ENCODE data around the gene PLD1.

The PLD1 gene

GRCh38 chr3:171666516-171666915 is 143.8 kb downstream of the PLD1 start:
- no peak overlapping the region for H3K27ac Mint-ChIP-seq
- no peaks in the 10 kb centered on the region for H3K9me3 Mint-ChIP-seq
- no peaks in the 10 kb centered on the region for H3K4me1 Mint-ChIP-seq (ENCODE audit: low read depth)
- peaks cover 7% of the 10 kb centered on the region for H3K27me3 Mint-ChIP-seq
- H3K36me3 Mint-ChIP-seq (ENCODE audit: low read depth): no peaks in the 10 kb centered on the region
- H3K4me3 Mint-ChIP-seq: no peak overlapping the region

- no peak overlapping the region for H3K27ac Mint-ChIP-seq
- peaks cover 7% of the 10 kb centered on the region for H3K27me3 Mint-ChIP-seq
- H3K36me3 Mint-ChIP-seq (ENCODE audit: low read depth): no peaks in the 10 kb centered on the region
- no peaks in the 10 kb centered on the region for H3K4me1 Mint-ChIP-seq (ENCODE audit: low read depth)
- no peak overlapping the region for H3K4me3 Mint-ChIP-seq
- H3K9me3 Mint-ChIP-seq: no peaks in the 10 kb centered on the region
These were observed 146.5 kb downstream of the PLD1 start for GRCh38 chr3:171663805-171664204.

GRCh38 chr3:171661484-171661883 is 148.8 kb downstream of the PLD1 start:
- H3K27me3 Mint-ChIP-seq: peaks cover 7% of the 10 kb centered on the region
- no peaks in the 10 kb centered on the region for H3K4me1 Mint-ChIP-seq (ENCODE audit: low read depth)
- H3K36me3 Mint-ChIP-seq (ENCODE audit: low read depth): no peaks in the 10 kb centered on the region
- no peak overlapping the region for H3K4me3 Mint-ChIP-seq
- no peak overlapping the region for H3K27ac Mint-ChIP-seq
- no peaks in the 10 kb centered on the region for H3K9me3 Mint-ChIP-seq

- Mint-ChIP-seq H3K9me3 (no peaks in the 10 kb centered on the region), H3K27me3 (peaks cover 7% of the 10 kb centered on the region), H3K27ac (no peak overlapping the region), H3K4me3 (no peak overlapping the region), H3K4me1 (ENCODE audit: low read depth) (no peaks in the 10 kb centered on the region), H3K36me3 (ENCODE audit: low read depth) (no peaks in the 10 kb centered on the region)
These were observed 150.1 kb downstream of the PLD1 start for GRCh38 chr3:171660188-171660587.

GRCh38 chr3:171658841-171659240 is 151.4 kb downstream of the PLD1 start:
- H3K36me3 Mint-ChIP-seq (ENCODE audit: low read depth): no peaks in the 10 kb centered on the region
- no peaks in the 10 kb centered on the region for H3K9me3 Mint-ChIP-seq
- H3K4me1 Mint-ChIP-seq (ENCODE audit: low read depth): no peaks in the 10 kb centered on the region
- peaks cover 3% of the 10 kb centered on the region for H3K27me3 Mint-ChIP-seq
- no peak overlapping the region for H3K4me3 Mint-ChIP-seq
- no peak overlapping the region for H3K27ac Mint-ChIP-seq

GRCh38 chr3:171654809-171655208 is 155.5 kb downstream of the PLD1 start:
- H3K9me3 Mint-ChIP-seq: no peaks in the 10 kb centered on the region
- no peak overlapping the region for H3K4me3 Mint-ChIP-seq
- H3K27ac Mint-ChIP-seq: no peak overlapping the region
- H3K36me3 Mint-ChIP-seq (ENCODE audit: low read depth): no peaks in the 10 kb centered on the region
- no peaks in the 10 kb centered on the region for H3K4me1 Mint-ChIP-seq (ENCODE audit: low read depth)
- no peaks in the 10 kb centered on the region for H3K27me3 Mint-ChIP-seq

GRCh38 chr3:171654326-171654725 is 156.0 kb downstream of the PLD1 start:
- H3K4me1 Mint-ChIP-seq (ENCODE audit: low read depth): no peaks in the 10 kb centered on the region
- H3K9me3 Mint-ChIP-seq: no peaks in the 10 kb centered on the region
- no peak overlapping the region for H3K27ac Mint-ChIP-seq
- H3K36me3 Mint-ChIP-seq (ENCODE audit: low read depth): no peaks in the 10 kb centered on the region
- no peak overlapping the region for H3K4me3 Mint-ChIP-seq
- no peaks in the 10 kb centered on the region for H3K27me3 Mint-ChIP-seq

- H3K4me3 Mint-ChIP-seq: no peak overlapping the region
- H3K27me3 Mint-ChIP-seq: no peaks in the 10 kb centered on the region
- H3K9me3 Mint-ChIP-seq: no peaks in the 10 kb centered on the region
- H3K4me1 Mint-ChIP-seq (ENCODE audit: low read depth): no peaks in the 10 kb centered on the region
- no peak overlapping the region for H3K27ac Mint-ChIP-seq
- no peaks in the 10 kb centered on the region for H3K36me3 Mint-ChIP-seq (ENCODE audit: low read depth)
These were observed 156.6 kb downstream of the PLD1 start for GRCh38 chr3:171653701-171654100.

GRCh38 chr3:171652932-171653331 is 157.4 kb downstream of the PLD1 start:
- no peaks in the 10 kb centered on the region for H3K4me1 Mint-ChIP-seq (ENCODE audit: low read depth)
- peaks cover 1% of the 10 kb centered on the region for H3K27me3 Mint-ChIP-seq
- H3K36me3 Mint-ChIP-seq (ENCODE audit: low read depth): no peaks in the 10 kb centered on the region
- H3K4me3 Mint-ChIP-seq: no peak overlapping the region
- no peaks in the 10 kb centered on the region for H3K9me3 Mint-ChIP-seq
- H3K27ac Mint-ChIP-seq: no peak overlapping the region

GRCh38 chr3:171649911-171650592 is 160.2 kb downstream of the PLD1 start:
- Mint-ChIP-seq H3K27me3 (peaks cover 4% of the 10 kb centered on the region), H3K4me3 (no peak overlapping the region), H3K27ac (no peak overlapping the region)

GRCh38 chr3:171649267-171649666 is 161.0 kb downstream of the PLD1 start:
- H3K36me3 Mint-ChIP-seq (ENCODE audit: low read depth): no peaks in the 10 kb centered on the region
- peaks cover 4% of the 10 kb centered on the region for H3K27me3 Mint-ChIP-seq
- H3K9me3 Mint-ChIP-seq: no peaks in the 10 kb centered on the region
- H3K4me3 Mint-ChIP-seq: no peak overlapping the region
- no peak overlapping the region for H3K27ac Mint-ChIP-seq
- H3K4me1 Mint-ChIP-seq (ENCODE audit: low read depth): no peaks in the 10 kb centered on the region

More at GRCh38 chr3:171649911-171650592, 160.2 kb downstream of the PLD1 start:
- no peaks in the 10 kb centered on the region for H3K36me3 Mint-ChIP-seq (ENCODE audit: low read depth)
- H3K4me1 Mint-ChIP-seq (ENCODE audit: low read depth): no peaks in the 10 kb centered on the region
- H3K9me3 Mint-ChIP-seq: no peaks in the 10 kb centered on the region

GRCh38 chr3:171648069-171648468 is 162.2 kb downstream of the PLD1 start:
- H3K4me1 Mint-ChIP-seq (ENCODE audit: low read depth): no peaks in the 10 kb centered on the region
- H3K4me3 Mint-ChIP-seq: no peak overlapping the region
- H3K36me3 Mint-ChIP-seq (ENCODE audit: low read depth): no peaks in the 10 kb centered on the region
- H3K27ac Mint-ChIP-seq: no peak overlapping the region
- H3K27me3 Mint-ChIP-seq: peaks cover 4% of the 10 kb centered on the region
- no peaks in the 10 kb centered on the region for H3K9me3 Mint-ChIP-seq

- no peaks in the 10 kb centered on the region for H3K9me3 Mint-ChIP-seq
- H3K27me3 Mint-ChIP-seq: peaks cover 4% of the 10 kb centered on the region
- H3K36me3 Mint-ChIP-seq (ENCODE audit: low read depth): no peaks in the 10 kb centered on the region
- no peaks in the 10 kb centered on the region for H3K4me1 Mint-ChIP-seq (ENCODE audit: low read depth)
- H3K4me3 Mint-ChIP-seq: no peak overlapping the region
- H3K27ac Mint-ChIP-seq: no peak overlapping the region
These were observed 163.7 kb downstream of the PLD1 start for GRCh38 chr3:171646357-171647133.

- Mint-ChIP-seq H3K27me3 (peaks cover 4% of the 10 kb centered on the region), H3K4me1 (ENCODE audit: low read depth) (no peaks in the 10 kb centered on the region), H3K9me3 (no peaks in the 10 kb centered on the region), H3K27ac (no peak overlapping the region), H3K36me3 (ENCODE audit: low read depth) (no peaks in the 10 kb centered on the region), H3K4me3 (no peak overlapping the region)
These were observed 165.6 kb downstream of the PLD1 start for GRCh38 chr3:171644681-171645080.

- peaks cover 4% of the 10 kb centered on the region for H3K27me3 Mint-ChIP-seq
- no peaks in the 10 kb centered on the region for H3K4me1 Mint-ChIP-seq (ENCODE audit: low read depth)
- no peaks in the 10 kb centered on the region for H3K36me3 Mint-ChIP-seq (ENCODE audit: low read depth)
- H3K4me3 Mint-ChIP-seq: no peak overlapping the region
- no peak overlapping the region for H3K27ac Mint-ChIP-seq
- H3K9me3 Mint-ChIP-seq: no peaks in the 10 kb centered on the region
These were observed 166.6 kb downstream of the PLD1 start for GRCh38 chr3:171643681-171644080.

All from stimulated activated naive CD8-positive, alpha-beta T cell treated with anti-CD3 and anti-CD28 coated beads, Interleukin-15, Interleukin-2, amounts not matched to agents 100 ng/mL and 50 ng/mL, for 24 hours (primary cell).